ENCODE data around the gene EN1.

The EN1 gene

GRCh38 chr2:118845005-118845521 lies 2.4 kb downstream of the EN1 start:
- TF ChIP-seq TAF1 (IDR thresholded peaks at IDR 0.05; ENCODE audit: low read depth, low read length) (no peak), POU2F2 (IDR thresholded peaks at IDR 0.05; ENCODE audit: low read depth, low read length) (no peak), PAX5 (IDR thresholded peaks at IDR 0.05; ENCODE audit: insufficient read depth, low read length, severe bottlenecking) (no peak), POLR2AphosphoS5 (IDR thresholded peaks at IDR 0.05; ENCODE audit: low read depth, low read length) (no peak), SPI1 (IDR thresholded peaks at IDR 0.05; ENCODE audit: low read depth, low read length) (no peak), POLR2A (IDR thresholded peaks at IDR 0.05; ENCODE audit: low read depth, low read length) (no peak)
- no peak for DNase-seq (ENCODE audit: insufficient read length, low spot score)
- no peak for FAIRE-seq

DNA sequence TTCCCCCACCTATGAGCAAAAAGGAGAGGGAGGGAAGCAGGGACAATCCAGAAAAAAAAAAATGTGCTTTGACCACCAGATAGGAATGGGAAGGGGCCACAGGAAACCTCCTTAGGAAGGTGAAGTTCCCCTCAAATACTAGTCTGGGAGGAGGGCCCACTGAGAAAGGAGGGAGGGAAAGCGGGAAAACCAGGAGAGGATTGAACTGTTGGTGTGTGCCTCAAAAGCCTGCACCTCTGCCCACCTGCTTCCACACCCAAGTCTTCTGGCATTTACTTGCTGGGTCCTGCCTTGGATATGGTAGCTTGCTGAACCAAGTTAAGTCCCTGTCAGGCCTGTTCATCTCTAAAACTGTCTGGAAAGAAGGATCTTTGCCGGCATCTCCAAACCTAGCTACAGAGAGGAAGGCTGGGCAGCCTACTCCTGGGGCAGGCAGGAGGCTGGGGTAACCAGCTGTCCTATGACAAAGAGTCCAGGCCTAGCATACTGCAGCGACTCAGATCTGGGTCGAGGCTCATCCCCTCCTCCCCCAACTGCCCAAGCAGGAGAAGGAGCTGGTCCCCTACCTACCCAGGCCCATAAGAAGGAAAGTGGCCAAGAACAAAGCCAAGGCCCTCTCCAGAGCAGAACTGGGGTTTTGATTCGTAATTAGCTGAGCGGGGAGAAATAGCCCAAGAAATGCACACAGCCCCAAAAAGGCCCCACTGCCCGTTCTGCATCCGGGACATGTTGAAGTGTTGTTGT lies 3.0 kb downstream of the EN1 start:
- TF ChIP-seq POLR2AphosphoS5 (IDR thresholded peaks at IDR 0.05; ENCODE audit: low read depth, low read length) (no peak), PAX5 (IDR thresholded peaks at IDR 0.05; ENCODE audit: insufficient read depth, low read length, severe bottlenecking) (no peak), SPI1 (IDR thresholded peaks at IDR 0.05; ENCODE audit: low read depth, low read length) (no peak), POU2F2 (IDR thresholded peaks at IDR 0.05; ENCODE audit: low read depth, low read length) (no peak), POLR2A (IDR thresholded peaks at IDR 0.05; ENCODE audit: low read depth, low read length) (no peak), TAF1 (IDR thresholded peaks at IDR 0.05; ENCODE audit: low read depth, low read length) (no peak)
- FAIRE-seq: no peak
- no peak for DNase-seq (ENCODE audit: insufficient read length, low spot score)

GRCh38 chr2:118843483-118844132 lies 3.8 kb downstream of the EN1 start:
- FAIRE-seq (no peak), DNase-seq (ENCODE audit: insufficient read length, low spot score) (no peak)
- TF ChIP-seq POLR2AphosphoS5 (IDR thresholded peaks at IDR 0.05; ENCODE audit: low read depth, low read length) (no peak), SPI1 (IDR thresholded peaks at IDR 0.05; ENCODE audit: low read depth, low read length) (no peak), POU2F2 (IDR thresholded peaks at IDR 0.05; ENCODE audit: low read depth, low read length) (no peak), TAF1 (IDR thresholded peaks at IDR 0.05; ENCODE audit: low read depth, low read length) (no peak), POLR2A (IDR thresholded peaks at IDR 0.05; ENCODE audit: low read depth, low read length) (no peak), PAX5 (IDR thresholded peaks at IDR 0.05; ENCODE audit: insufficient read depth, low read length, severe bottlenecking) (no peak)

DNA sequence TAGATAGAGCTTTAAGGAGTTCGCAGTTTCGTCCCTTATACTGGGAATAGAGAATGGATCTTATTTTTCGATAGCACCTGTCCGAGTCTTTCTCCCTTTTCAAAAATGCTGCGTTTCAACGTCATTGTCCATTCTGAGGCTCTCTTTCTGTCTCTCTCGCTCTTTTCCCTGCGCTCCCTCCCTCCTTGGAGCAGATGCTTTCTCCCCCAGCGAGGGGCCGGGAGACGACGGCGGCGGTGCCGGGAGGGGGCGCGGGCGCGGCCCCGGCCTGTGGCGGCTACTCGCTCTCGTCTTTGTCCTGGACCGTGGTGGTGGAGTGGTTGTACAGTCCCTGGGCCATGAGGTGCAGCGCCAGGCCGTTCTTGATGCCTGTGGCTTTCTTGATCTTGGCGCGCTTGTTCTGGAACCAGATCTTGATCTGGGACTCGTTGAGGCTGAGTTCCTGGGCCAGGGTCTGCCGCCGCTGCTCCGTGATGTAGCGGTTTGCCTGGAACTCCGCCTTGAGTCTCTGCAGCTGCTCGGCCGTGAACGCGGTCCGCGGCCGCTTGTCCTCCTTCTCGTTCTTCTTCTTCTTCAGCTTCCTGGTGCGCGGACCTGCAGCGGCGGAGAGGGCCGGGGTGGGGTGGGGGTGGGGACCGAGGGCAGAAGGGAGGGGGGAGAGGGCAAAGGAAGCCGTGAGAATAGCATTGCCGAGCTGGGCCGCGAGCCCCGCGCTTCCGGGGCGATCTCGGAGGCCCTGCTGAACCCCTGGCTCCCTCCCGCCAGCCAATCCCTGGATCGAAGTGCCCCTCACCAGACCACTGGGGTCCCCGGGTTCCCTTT lies 4.6 kb downstream of the EN1 start:
- FAIRE-seq (no peak), DNase-seq (ENCODE audit: insufficient read length, low spot score) (no peak)
- TF ChIP-seq TAF1 (IDR thresholded peaks at IDR 0.05; ENCODE audit: low read depth, low read length): no peak
- no peak for TF ChIP-seq PAX5 (IDR thresholded peaks at IDR 0.05; ENCODE audit: insufficient read depth, low read length, severe bottlenecking)
- TF ChIP-seq POU2F2 (IDR thresholded peaks at IDR 0.05; ENCODE audit: low read depth, low read length): no peak
- no peak for TF ChIP-seq POLR2A (IDR thresholded peaks at IDR 0.05; ENCODE audit: low read depth, low read length)
- TF ChIP-seq POLR2AphosphoS5 (IDR thresholded peaks at IDR 0.05; ENCODE audit: low read depth, low read length): no peak
- TF ChIP-seq SPI1 (IDR thresholded peaks at IDR 0.05; ENCODE audit: low read depth, low read length): no peak

DNA sequence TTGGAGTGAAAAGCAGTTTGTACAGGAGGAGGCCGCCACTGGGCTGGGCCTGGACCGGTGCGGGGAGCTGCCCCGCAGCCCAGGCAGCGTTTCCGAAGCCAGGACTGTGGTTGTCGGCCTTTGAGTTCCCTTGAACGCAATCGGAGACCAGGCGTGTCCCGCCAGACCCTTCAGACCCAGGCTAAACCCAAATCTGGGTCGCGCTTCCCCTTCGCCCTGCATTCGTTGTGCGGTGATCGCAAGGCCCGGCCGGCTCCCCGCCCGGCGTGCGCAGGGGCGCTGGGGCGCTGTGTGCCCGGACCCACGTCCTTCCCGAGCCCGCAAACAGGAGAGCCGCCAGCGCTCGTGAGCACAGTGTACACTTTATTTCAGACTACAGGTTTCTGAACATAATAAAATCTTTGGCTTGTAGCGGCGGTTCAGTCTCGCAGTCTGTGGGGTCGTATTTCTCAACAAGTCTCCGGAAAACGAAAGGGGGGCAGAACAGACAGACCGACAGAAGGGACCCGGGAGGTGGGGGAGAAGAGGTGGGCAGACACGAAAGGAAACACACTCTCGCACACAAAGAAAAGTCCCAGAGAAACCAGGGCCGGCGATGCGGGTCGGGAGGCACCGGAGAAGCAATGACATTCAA lies 5.5 kb downstream of the EN1 start:
- TF ChIP-seq POLR2AphosphoS5 (IDR thresholded peaks at IDR 0.05; ENCODE audit: low read depth, low read length): no peak
- no peak for TF ChIP-seq SPI1 (IDR thresholded peaks at IDR 0.05; ENCODE audit: low read depth, low read length)
- TF ChIP-seq TAF1 (IDR thresholded peaks at IDR 0.05; ENCODE audit: low read depth, low read length): no peak
- no peak for TF ChIP-seq POU2F2 (IDR thresholded peaks at IDR 0.05; ENCODE audit: low read depth, low read length)
- TF ChIP-seq PAX5 (IDR thresholded peaks at IDR 0.05; ENCODE audit: insufficient read depth, low read length, severe bottlenecking): no peak
- TF ChIP-seq POLR2A (IDR thresholded peaks at IDR 0.05; ENCODE audit: low read depth, low read length): no peak
- FAIRE-seq: no peak
- no peak for DNase-seq (ENCODE audit: insufficient read length, low spot score)

- no peak for TF ChIP-seq TAF1 (IDR thresholded peaks at IDR 0.05; ENCODE audit: low read depth, low read length)
- no peak for TF ChIP-seq POU2F2 (IDR thresholded peaks at IDR 0.05; ENCODE audit: low read depth, low read length)
- DNase-seq (ENCODE audit: insufficient read length, low spot score) (no peak), FAIRE-seq (no peak)
These were observed 6.0 kb downstream of the EN1 start for GRCh38 chr2:118841450-118841827.

- no peak for DNase-seq (ENCODE audit: insufficient read length, low spot score)
- TF ChIP-seq PAX5 (IDR thresholded peaks at IDR 0.05; ENCODE audit: insufficient read depth, low read length, severe bottlenecking) (no peak), SPI1 (IDR thresholded peaks at IDR 0.05; ENCODE audit: low read depth, low read length) (no peak)
- FAIRE-seq: no peak
These were observed 8.6 kb downstream of the EN1 start for GRCh38 chr2:118838741-118839455.

DNA sequence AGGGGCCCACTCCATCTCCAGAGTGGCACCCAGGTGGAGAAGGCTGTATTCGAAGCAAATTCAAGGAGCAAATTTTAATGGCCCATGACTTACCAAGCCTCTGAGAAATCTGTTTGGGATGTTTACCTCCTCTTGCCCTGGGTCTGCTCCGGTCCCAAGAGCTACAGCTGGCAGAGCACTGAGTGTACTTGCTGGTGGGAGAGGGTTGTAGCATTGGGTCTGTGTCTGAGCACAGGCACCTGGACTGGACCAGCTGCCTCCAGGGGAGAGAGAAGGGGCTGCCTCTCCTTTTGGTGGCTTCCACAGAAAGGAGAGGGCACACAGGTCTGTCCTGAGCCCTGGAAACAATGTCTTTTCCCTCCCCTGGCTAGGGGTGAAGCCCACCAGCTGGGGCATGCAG lies 9.8 kb downstream of the EN1 start:
- FAIRE-seq: no peak
- no peak for DNase-seq (ENCODE audit: insufficient read length, low spot score)
- TF ChIP-seq POU2F2 (IDR thresholded peaks at IDR 0.05; ENCODE audit: low read depth, low read length) (no peak), SPI1 (IDR thresholded peaks at IDR 0.05; ENCODE audit: low read depth, low read length) (no peak), POLR2A (IDR thresholded peaks at IDR 0.05; ENCODE audit: low read depth, low read length) (no peak), POLR2AphosphoS5 (IDR thresholded peaks at IDR 0.05; ENCODE audit: low read depth, low read length) (no peak), TAF1 (IDR thresholded peaks at IDR 0.05; ENCODE audit: low read depth, low read length) (no peak), PAX5 (IDR thresholded peaks at IDR 0.05; ENCODE audit: insufficient read depth, low read length, severe bottlenecking) (no peak)
